K562 (cell line): Measurements from ENCODE around the gene ICAM3. TPM values are rescaled to one million over a fixed set of nuclear protein-coding genes. Genes with fewer than 3 reads are reported as not detected.

Experiments used
- ELF2 ChIP-seq: fragments of 250-450 bp; sonication (Bioruptor Pico); IDR thresholded peaks from 2 replicates; pipeline ENCODE4 v1.5.0; 2021; ENCODE audit warnings: mild to moderate bottlenecking
- FOXM1 ChIP-seq, 2 experiments: fragments of 450-650 bp in 1 of 2; sonication (generic) in 1 of 2; formaldehyde crosslinking in 1 of 2; IDR thresholded peaks; 2 replicates each; pipeline versions ENCODE4 v1.6.1 to v1.9.0; 2017 to 2022; ENCODE audit warnings: low read depth in 2 of 2, mild to moderate bottlenecking in 2 of 2, missing genetic modification reagents in 1 of 2, moderate library complexity in 1 of 2
- GMEB1 ChIP-seq: fragments of 250-450 bp; sonication (Bioruptor Pico); IDR thresholded peaks from 2 replicates; pipeline ENCODE4 v1.4.0; 2020; ENCODE audit warnings: mild to moderate bottlenecking
- RHOXF2B ChIP-seq: fragments of 250-450 bp; sonication (Bioruptor Pico); conservative IDR thresholded peaks from 2 replicates; pipeline ENCODE4 v1.5.1; 2021
- SOX6 ChIP-seq: fragments of 450-650 bp; IDR thresholded peaks from 2 replicates; pipeline ENCODE4 v1.6.1; 2014; ENCODE audit warnings: mild to moderate bottlenecking
- ZBED1 ChIP-seq: IDR thresholded peaks from 2 replicates; pipeline ENCODE4 v1.6.1; 2014
- polyA plus RNA-seq, 8 experiments: library from polyadenylated mRNA; depleted of rRNA in 4 of 8; stranded (reverse) in 5 of 8; unstranded in 3 of 8; fragments of >200 nt; fragmentation: Nextera tagmentation in 2 of 8; fragmentation: Illumina TruSeq in 1 of 8; extraction: Ambion mirVana in 2 of 8; extraction: Trizol in 1 of 8; gene quantifications; 2 replicates each; pipeline versions ENCODE4 v1.2.1 to v1.2.3, GENCODE V29; 2011 to 2014; ENCODE audit warnings: inconsistent platforms in 1 of 8, missing spikeins in 1 of 8
- total RNA-seq, 7 experiments: library from RNA; depleted of rRNA in 6 of 7; stranded (reverse); fragments of >200 nt in 6 of 7; fragmentation: Illumina TruSeq in 2 of 7; extraction: Trizol in 2 of 7; gene quantifications; 2 replicates each; pipeline versions ENCODE4 v1.2.1 to v1.2.3, GENCODE V29; 2011 to 2021; ENCODE audit warnings: low replicate concordance in 1 of 7
- TF ChIP-seq, protein P1 (sequence below), 2 experiments: fragments of 450-650 bp; IDR thresholded peaks; 2 replicates each; pipeline ENCODE4 v1.6.1; 2016; ENCODE audit warnings: mild to moderate bottlenecking in 2 of 2, borderline replicate concordance in 1 of 2, low read depth in 1 of 2, moderate library complexity in 1 of 2
- TF ChIP-seq, protein P2 (sequence below): fragments of 450-650 bp; IDR thresholded peaks from 2 replicates; pipeline ENCODE4 v1.6.1; 2016; ENCODE audit warnings: missing biosample characterization, missing genetic modification characterization
- TF ChIP-seq, protein P3 (sequence below): fragments of 250-450 bp; sonication (Bioruptor Pico); IDR thresholded peaks from 2 replicates; pipeline ENCODE4 v1.8.0; 2021; ENCODE audit warnings: moderate library complexity, mild to moderate bottlenecking, inconsistent platforms

Gene ICAM3
- total and polyA plus RNA-seq, 9 of the 15 experiments (the other 6 are each of a cell fraction or from before 2014, with no cell fraction given) = 6.5 to 39.5 (median 24.2) TPM

GRCh38 chr19:10289836-10290356 lies 49.5 kb downstream of the ICAM3 start, which contains the start of gene ICAM5 (continued):
- TF ChIP-seq, protein P1, sequence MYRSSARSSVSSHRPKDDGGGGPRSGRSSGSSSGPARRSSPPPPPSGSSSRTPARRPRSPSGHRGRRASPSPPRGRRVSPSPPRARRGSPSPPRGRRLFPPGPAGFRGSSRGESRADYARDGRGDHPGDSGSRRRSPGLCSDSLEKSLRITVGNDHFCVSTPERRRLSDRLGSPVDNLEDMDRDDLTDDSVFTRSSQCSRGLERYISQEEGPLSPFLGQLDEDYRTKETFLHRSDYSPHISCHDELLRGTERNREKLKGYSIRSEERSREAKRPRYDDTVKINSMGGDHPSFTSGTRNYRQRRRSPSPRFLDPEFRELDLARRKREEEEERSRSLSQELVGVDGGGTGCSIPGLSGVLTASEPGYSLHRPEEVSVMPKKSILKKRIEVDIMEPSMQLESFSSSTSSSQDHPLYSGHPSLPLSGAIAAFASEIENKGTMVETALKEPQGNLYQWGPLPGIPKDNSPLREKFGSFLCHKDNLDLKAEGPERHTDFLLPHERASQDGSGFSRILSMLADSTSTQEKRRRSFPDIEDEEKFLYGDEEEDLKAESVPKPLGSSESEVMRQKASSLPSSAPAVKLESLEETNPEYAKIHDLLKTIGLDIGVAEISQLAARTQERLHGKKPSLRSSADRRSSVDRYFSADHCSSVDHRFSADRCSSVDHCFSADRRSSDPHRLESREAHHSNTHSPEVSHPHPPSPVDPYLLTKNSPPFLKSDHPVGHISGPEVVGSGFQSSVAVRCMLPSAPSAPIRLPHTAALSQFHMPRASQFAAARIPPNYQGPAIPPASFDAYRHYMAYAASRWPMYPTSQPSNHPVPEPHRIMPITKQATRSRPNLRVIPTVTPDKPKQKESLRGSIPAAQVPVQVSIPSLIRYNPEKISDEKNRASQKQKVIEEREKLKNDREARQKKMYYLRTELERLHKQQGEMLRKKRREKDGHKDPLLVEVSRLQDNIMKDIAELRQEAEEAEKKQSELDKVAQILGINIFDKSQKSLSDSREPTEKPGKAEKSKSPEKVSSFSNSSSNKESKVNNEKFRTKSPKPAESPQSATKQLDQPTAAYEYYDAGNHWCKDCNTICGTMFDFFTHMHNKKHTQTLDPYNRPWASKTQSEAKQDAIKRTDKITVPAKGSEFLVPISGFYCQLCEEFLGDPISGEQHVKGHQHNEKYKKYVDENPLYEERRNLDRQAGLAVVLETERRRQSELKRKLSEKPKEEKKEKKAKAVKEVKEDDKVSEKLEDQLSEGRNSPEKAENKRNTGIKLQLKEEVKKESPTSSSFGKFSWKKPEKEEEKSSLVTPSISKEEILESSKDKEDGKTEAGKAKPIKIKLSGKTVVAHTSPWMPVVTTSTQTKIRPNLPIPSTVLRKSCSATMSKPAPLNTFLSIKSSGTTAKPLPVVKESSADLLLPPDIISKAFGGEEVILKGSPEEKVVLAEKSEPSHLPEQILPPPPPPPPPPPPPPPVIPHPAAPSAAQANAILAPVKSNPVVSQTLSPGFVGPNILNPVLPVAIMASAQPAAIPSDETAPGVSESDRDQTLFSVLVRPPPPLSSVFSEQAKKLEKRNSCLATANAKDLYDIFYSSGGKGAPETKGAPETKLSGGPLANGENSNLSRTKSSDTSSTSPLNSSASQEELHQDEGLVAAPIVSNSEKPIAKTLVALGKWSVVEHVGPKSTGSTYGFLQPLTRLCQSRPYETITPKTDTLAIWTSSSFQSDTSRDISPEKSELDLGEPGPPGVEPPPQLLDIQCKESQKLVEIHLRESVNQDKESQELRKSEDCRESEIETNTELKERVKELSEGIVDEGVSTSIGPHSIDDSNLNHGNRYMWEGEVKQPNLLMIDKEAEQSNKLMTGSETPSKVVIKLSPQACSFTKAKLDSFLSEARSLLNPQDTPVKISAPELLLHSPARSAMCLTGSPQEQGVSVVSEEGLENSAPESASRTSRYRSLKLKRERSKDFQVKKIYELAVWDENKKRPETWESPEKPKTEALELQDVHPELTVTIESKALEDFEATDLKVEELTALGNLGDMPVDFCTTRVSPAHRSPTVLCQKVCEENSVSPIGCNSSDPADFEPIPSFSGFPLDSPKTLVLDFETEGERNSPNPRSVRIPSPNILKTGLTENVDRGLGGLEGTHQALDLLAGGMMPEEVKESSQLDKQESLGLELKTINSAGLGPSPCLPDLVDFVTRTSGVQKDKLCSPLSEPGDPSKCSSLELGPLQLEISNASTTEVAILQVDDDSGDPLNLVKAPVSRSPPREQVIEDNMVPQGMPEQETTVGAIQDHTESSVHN (IDR thresholded peaks at IDR 0.05; ENCODE audit: borderline replicate concordance in 1 of 2, low read depth in 1 of 2) = no peak
- no peak for TF ChIP-seq ELF2 (CRISPR knock-in tag)
- TF ChIP-seq, protein P2, sequence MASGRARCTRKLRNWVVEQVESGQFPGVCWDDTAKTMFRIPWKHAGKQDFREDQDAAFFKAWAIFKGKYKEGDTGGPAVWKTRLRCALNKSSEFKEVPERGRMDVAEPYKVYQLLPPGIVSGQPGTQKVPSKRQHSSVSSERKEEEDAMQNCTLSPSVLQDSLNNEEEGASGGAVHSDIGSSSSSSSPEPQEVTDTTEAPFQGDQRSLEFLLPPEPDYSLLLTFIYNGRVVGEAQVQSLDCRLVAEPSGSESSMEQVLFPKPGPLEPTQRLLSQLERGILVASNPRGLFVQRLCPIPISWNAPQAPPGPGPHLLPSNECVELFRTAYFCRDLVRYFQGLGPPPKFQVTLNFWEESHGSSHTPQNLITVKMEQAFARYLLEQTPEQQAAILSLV (tag) = no peak
- peak; percentile 7; the same call in 1 of the 2 replicates for TF ChIP-seq SOX6
- TF ChIP-seq, protein P3, sequence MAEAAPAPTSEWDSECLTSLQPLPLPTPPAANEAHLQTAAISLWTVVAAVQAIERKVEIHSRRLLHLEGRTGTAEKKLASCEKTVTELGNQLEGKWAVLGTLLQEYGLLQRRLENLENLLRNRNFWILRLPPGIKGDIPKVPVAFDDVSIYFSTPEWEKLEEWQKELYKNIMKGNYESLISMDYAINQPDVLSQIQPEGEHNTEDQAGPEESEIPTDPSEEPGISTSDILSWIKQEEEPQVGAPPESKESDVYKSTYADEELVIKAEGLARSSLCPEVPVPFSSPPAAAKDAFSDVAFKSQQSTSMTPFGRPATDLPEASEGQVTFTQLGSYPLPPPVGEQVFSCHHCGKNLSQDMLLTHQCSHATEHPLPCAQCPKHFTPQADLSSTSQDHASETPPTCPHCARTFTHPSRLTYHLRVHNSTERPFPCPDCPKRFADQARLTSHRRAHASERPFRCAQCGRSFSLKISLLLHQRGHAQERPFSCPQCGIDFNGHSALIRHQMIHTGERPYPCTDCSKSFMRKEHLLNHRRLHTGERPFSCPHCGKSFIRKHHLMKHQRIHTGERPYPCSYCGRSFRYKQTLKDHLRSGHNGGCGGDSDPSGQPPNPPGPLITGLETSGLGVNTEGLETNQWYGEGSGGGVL (CRISPR knock-in tag) = no peak
- TF ChIP-seq FOXM1 (IDR thresholded peaks at IDR 0.05; ENCODE audit: low read depth) = no peak
- no peak for TF ChIP-seq FOXM1 (CRISPR knock-in tag; IDR thresholded peaks at IDR 0.05; ENCODE audit: low read depth)
- TF ChIP-seq RHOXF2B (CRISPR knock-in tag) = no peak
- TF ChIP-seq ZBED1 = no peak
- no peak for TF ChIP-seq GMEB1 (CRISPR knock-in tag)
